HG03064 (cell line): ENCODE results near the gene FXYD2.

ENCODE experiments used
- ATAC-seq: cut with Tn5 transposase; IDR thresholded peaks from one replicate; pipeline ENCODE4 v1.9.1; 2021; ENCODE audit warnings: low read depth; ENCODE audit not compliant: unreplicated experiment

Gene FXYD2

GRCh38 chr11:117836077-117836960, 11.8 kb upstream of the FXYD2 start:
- ATAC-seq: no peak

- ATAC-seq: no peak
These were observed 11.0 kb upstream of the FXYD2 start for GRCh38 chr11:117835576-117835975.

- no peak for ATAC-seq
These were observed 10.4 kb upstream of the FXYD2 start for GRCh38 chr11:117834838-117835443.

GRCh38 chr11:117834068-117834810, 9.7 kb upstream of the FXYD2 start:
- ATAC-seq: no peak

- ATAC-seq: no peak
These were observed 8.9 kb upstream of the FXYD2 start for GRCh38 chr11:117833401-117833891.

- no peak for ATAC-seq
These were observed 8.0 kb upstream of the FXYD2 start for GRCh38 chr11:117832511-117832910.

- no peak for ATAC-seq
These were observed 7.3 kb upstream of the FXYD2 start for GRCh38 chr11:117831661-117832415.

GRCh38 chr11:117830674-117831351, 6.3 kb upstream of the FXYD2 start:
- ATAC-seq: no peak

- no peak for ATAC-seq
These were observed 5.5 kb upstream of the FXYD2 start for GRCh38 chr11:117830072-117830471.

- no peak for ATAC-seq
These were observed 4.8 kb upstream of the FXYD2 start for GRCh38 chr11:117829369-117829725.

GRCh38 chr11:117828611-117829368, 4.2 kb upstream of the FXYD2 start:
- no peak for ATAC-seq

GRCh38 chr11:117827521-117828511, 3.3 kb upstream of the FXYD2 start:
- ATAC-seq: no peak

- ATAC-seq: no peak
These were observed 2.3 kb upstream of the FXYD2 start for GRCh38 chr11:117826832-117827231.

GRCh38 chr11:117826190-117826570, 1.6 kb upstream of the FXYD2 start:
- ATAC-seq: no peak

GRCh38 chr11:117825538-117826189, 1.1 kb upstream of the FXYD2 start:
- ATAC-seq: no peak

- no peak for ATAC-seq
These were observed 561 bp downstream of the FXYD2 start for GRCh38 chr11:117823946-117824420.

GRCh38 chr11:117823294-117823945, 1.1 kb downstream of the FXYD2 start:
- ATAC-seq: no peak
